Cardiac muscle cell (in vitro differentiated cells and primary cell): ENCODE results near the gene ACTN1. TPM values are rescaled to one million over a fixed set of nuclear protein-coding genes. Genes with fewer than 3 reads are reported as not detected.

Experiments
- DNase-seq, 2 donors: peaks; one replicate each; pipeline versions ENCODE4 v3.0.0 to v3.0.0-alpha.2; 2010 to 2017; ENCODE audit warnings: low read depth in 1 of 2, low spot score in 1 of 2
- H3K27ac ChIP-seq: fragments of 200-600 bp; sonication (generic); 2 replicates; pipeline ENCODE4 v1.5.1; 2016
- H3K27me3 ChIP-seq: fragments of 200-600 bp; sonication (generic); 2 replicates; pipeline ENCODE4 v1.6.0; 2016; ENCODE audit warnings: control low read depth
- H3K36me3 ChIP-seq: fragments of 200-600 bp; sonication (generic); 2 replicates; pipeline ENCODE4 v1.5.1; 2016; ENCODE audit warnings: control low read depth
- H3K4me1 ChIP-seq: fragments of 200-600 bp; sonication (generic); 2 replicates; pipeline ENCODE4 v1.8.1; 2017; ENCODE audit warnings: low read depth, mild to moderate bottlenecking, mixed run types
- H3K4me3 ChIP-seq: fragments of 200-600 bp; sonication (generic); 2 replicates; pipeline ENCODE4 v1.5.1; 2016; ENCODE audit warnings: mild to moderate bottlenecking
- H3K9me3 ChIP-seq: fragments of 200-600 bp; sonication (generic); 2 replicates; pipeline ENCODE4 v1.5.1; 2017; ENCODE audit warnings: low read depth, mild to moderate bottlenecking, control low read depth
- CTCF ChIP-seq: IDR thresholded peaks from 2 replicates; pipeline ENCODE4 v1.5.1; 2012; ENCODE audit warnings: low read depth, mild to moderate bottlenecking, low read length
- polyA plus RNA-seq: library from polyadenylated mRNA; unstranded; fragments of >200 nt; fragmentation: Nextera tagmentation; extraction: Ambion mirVana; gene quantifications from 2 replicates; pipeline ENCODE4 v1.2.1, GENCODE V29; 2016
- total RNA-seq: library from RNA; depleted of rRNA; stranded (reverse); fragments of >200 nt; gene quantifications from 2 replicates; pipeline ENCODE4 v1.2.3, GENCODE V29; 2016

ACTN1 gene
- total and polyA plus RNA-seq, 2 experiments from 2014 or later = 167 to 202 TPM

DNA sequence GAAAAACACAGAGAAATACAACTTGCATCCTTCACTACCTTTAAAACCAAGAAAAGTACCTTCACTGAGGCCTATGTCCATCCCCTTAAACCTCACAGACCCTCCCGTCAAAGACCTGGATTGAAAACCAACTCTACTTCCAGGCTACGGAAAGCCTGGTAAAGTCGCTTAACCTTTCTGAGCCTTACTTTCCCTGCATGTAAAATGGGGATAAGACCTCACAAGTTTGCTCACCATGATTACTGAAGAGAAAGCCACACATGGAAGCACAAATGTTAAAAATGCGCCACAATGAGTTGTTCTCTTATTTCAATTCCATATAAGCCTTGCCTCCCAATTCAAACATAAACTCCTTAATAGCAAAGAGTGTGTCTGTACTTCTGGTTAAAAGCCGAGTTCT lies 8.4 kb downstream of the ACTN1 start:
- no peaks in the 10 kb centered on the region for H3K36me3 ChIP-seq

DNA sequence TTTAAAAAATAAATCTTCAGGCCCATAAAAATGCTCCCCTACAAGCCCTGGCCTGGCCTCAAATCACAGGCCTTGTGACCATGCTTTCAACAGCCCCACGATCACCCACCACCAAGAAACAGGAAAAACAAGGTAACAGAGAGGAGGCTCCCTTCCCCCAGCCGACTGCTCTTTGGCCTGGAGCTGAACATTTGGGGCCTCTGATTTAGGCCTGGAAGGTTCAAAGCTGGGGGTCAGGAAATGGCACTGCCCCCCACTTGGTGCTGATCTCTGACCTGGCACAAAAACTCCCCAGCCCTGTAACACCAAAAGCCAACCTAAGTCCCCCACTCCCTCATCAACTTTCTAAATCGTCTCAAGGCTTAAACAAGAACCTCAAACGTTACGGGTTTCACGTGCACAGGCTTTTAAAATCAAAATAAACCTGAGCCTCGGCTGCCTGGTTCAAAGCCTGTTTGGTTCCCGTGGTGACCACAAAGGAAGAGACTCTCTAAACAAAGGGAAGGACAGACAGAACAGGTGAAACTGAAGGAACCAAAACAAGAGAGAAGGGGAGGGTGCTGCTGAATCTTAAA lies 9.0 kb downstream of the ACTN1 start:
- H3K27me3 ChIP-seq = no peaks in the 10 kb centered on the region
- no peak for DNase-seq
- TF ChIP-seq CTCF = no peak
- H3K4me3 ChIP-seq = no peak overlapping the region
- H3K4me1 ChIP-seq = peaks cover 49% of the 10 kb centered on the region
- H3K27ac ChIP-seq = peak overlapping the region; percentile 78
- no peaks in the 10 kb centered on the region for H3K36me3 ChIP-seq
- no peaks in the 10 kb centered on the region for H3K9me3 ChIP-seq

More for the DNA sequence above, 8.4 kb downstream of the ACTN1 start:
- Histone ChIP-seq H3K9me3 (no peaks in the 10 kb centered on the region), H3K27ac (peak overlapping the region; percentile 78), H3K4me3 (no peak overlapping the region), H3K4me1 (peaks cover 45% of the 10 kb centered on the region), H3K27me3 (no peaks in the 10 kb centered on the region)
- TF ChIP-seq CTCF = no peak
- no peak for DNase-seq

GRCh38 chr14:68969278-68970033 lies 9.6 kb downstream of the ACTN1 start:
- Histone ChIP-seq H3K9me3 (no peaks in the 10 kb centered on the region), H3K36me3 (no peaks in the 10 kb centered on the region), H3K27me3 (no peaks in the 10 kb centered on the region), H3K4me1 (peaks cover 55% of the 10 kb centered on the region), H3K4me3 (no peak overlapping the region), H3K27ac (peak overlapping the region; percentile 78)
- TF ChIP-seq CTCF = no peak
- no peak for DNase-seq

DNA sequence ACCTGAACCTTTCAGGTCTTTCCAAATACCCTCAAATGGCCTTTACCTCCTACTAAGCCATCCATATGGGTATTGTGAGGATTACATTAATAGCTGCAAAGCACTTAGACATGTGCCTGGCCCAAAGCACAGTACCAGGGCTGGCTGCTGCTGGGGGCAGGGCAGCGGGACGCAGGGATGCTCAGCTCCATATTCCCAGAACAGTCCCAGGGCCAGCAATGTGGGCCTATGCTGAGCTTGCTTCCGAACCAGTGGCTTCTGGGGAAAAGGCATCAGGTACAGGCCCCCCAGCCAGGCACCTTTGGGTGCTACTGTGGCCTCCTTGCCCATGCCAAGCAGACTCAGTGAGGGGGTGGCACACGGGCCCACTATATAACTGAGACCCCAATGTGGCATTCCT lies 10.4 kb downstream of the ACTN1 start:
- Histone ChIP-seq H3K4me1 (peaks cover 60% of the 10 kb centered on the region), H3K36me3 (no peaks in the 10 kb centered on the region), H3K27ac (peak overlapping the region; percentile 78), H3K4me3 (no peak overlapping the region), H3K27me3 (no peaks in the 10 kb centered on the region), H3K9me3 (no peaks in the 10 kb centered on the region)
- TF ChIP-seq CTCF = no peak
- no peak for DNase-seq

GRCh38 chr14:68968051-68968450 lies 11.1 kb downstream of the ACTN1 start:
- no peaks in the 10 kb centered on the region for H3K36me3 ChIP-seq
- no peaks in the 10 kb centered on the region for H3K9me3 ChIP-seq
- no peak overlapping the region for H3K27ac ChIP-seq
- no peak for TF ChIP-seq CTCF
- H3K4me3 ChIP-seq = no peak overlapping the region
- peaks cover 60% of the 10 kb centered on the region for H3K4me1 ChIP-seq
- no peaks in the 10 kb centered on the region for H3K27me3 ChIP-seq
- DNase-seq = no peak
